K562 (cell line): Measurements from ENCODE around the gene LIMS1.

Source experiments
- GATA2 ChIP-seq: sonication (generic); formaldehyde crosslinking; IDR thresholded peaks from 2 replicates; pipeline ENCODE4 v1.4.0; 2020; ENCODE audit warnings: mild to moderate bottlenecking, missing genetic modification reagents
- HNRNPK ChIP-seq: fragments of 200-400 bp; formaldehyde crosslinking; IDR thresholded peaks from one replicate; pipeline ENCODE4 v1.6.1; 2018; ENCODE audit warnings: mild to moderate bottlenecking, low read depth, low read length; ENCODE audit not compliant: poor library complexity, severe bottlenecking
- PRPF4 ChIP-seq: fragments of 200-400 bp; formaldehyde crosslinking; IDR thresholded peaks from one replicate; pipeline ENCODE4 v1.6.1; 2017; ENCODE audit warnings: low read length, low read depth, mild to moderate bottlenecking; ENCODE audit not compliant: insufficient read depth, poor library complexity, severe bottlenecking
- ZNF449 ChIP-seq: fragments of 250-450 bp; sonication (Bioruptor Pico); IDR thresholded peaks from 2 replicates; pipeline ENCODE4 v1.8.0; 2022; ENCODE audit warnings: moderate library complexity, mild to moderate bottlenecking, inconsistent platforms

- no peak for TF ChIP-seq PRPF4
- no peak for TF ChIP-seq HNRNPK
- TF ChIP-seq ZNF449 (CRISPR knock-in tag) = no peak
- TF ChIP-seq GATA2 (CRISPR knock-in tag) = no peak
Measured at GRCh38 chr2:108534584-108535356, 500 bp downstream of the LIMS1 start.
